Measurements from ENCODE around the gene SHB. TPM values are rescaled to one million over a fixed set of nuclear protein-coding genes. Genes with fewer than 3 reads are reported as not detected.

The SHB gene
- total and polyA plus RNA-seq, 2 donors (not counting 3 experiments of a cell fraction or from before 2014, with no cell fraction given) = 13.4 to 24.9 TPM

GRCh38 chr9:38027714-38028113, 41.3 kb downstream of the SHB start:
- H3K27ac ChIP-seq (ENCODE audit: insufficient read depth, low read depth, low read length) = peak overlapping the region; percentile 97
- no peak overlapping the region for H3K9ac ChIP-seq (replicated peaks; ENCODE audit: extremely low read depth, insufficient read depth, low read length)
- peaks cover 72% of the 10 kb centered on the region for H3K79me2 ChIP-seq (ENCODE audit: control insufficient read depth, insufficient read depth, low read length)
- H3K4me2 ChIP-seq (ENCODE audit: insufficient read depth, low read length) = no peak overlapping the region
- CTCF ChIA-PET = interaction anchor here (1.0 to 3.2 kb wide), 6 partner anchors 10 to 114 kb away, joined by 3 to 23 read pairs (median 10); partner anchors contain the start of gene SHB
- no peak overlapping the region for H3K4me3 ChIP-seq (replicated peaks in 1 of 3; ENCODE audit: insufficient read depth in 1 of 3, low read depth in 1 of 3, low read length in 3 of 3)
- peaks cover 0 to under 1% of the 10 kb centered on the region in 2 experiments for H3K36me3 ChIP-seq (ENCODE audit: control insufficient read depth in 2 of 2, extremely low read depth in 1 of 2, insufficient read depth in 2 of 2, low read length in 2 of 2)
- FAIRE-seq (no peak), DNase-seq (ENCODE audit: low read depth, low spot score) (no peak)
- no peaks in the 10 kb centered on the region for H3K9me1 ChIP-seq (replicated peaks; ENCODE audit: control insufficient read depth, extremely low read depth, insufficient read depth, low read length)
- POLR2A ChIA-PET = interaction anchor here (2.2 kb wide), 1 partner anchor 20 kb away, joined by 8 read pairs; no protein-coding TSS in a partner anchor
- no peak overlapping the region for H2AFZ ChIP-seq (ENCODE audit: low read depth, low read length)
- dilution Hi-C loops (cut with MboI; ENCODE audit: extremely low pct_ligation_motif_present, low sequenced_read_pairs) = no loop called here
- TF ChIP-seq MAX (IDR thresholded peaks at IDR 0.05; ENCODE audit: insufficient read depth, insufficient read length) (no peak), MYC (IDR thresholded peaks at IDR 0.05; ENCODE audit: low read depth, low read length) (no peak), GATA2 (IDR thresholded peaks at IDR 0.05; ENCODE audit: insufficient read depth, insufficient read length, low read depth, low read length) (no peak), JUN (IDR thresholded peaks at IDR 0.05; ENCODE audit: borderline replicate concordance, insufficient read depth, insufficient read length, low read depth) (no peak), FOS (IDR thresholded peaks at IDR 0.05; ENCODE audit: borderline replicate concordance, insufficient read depth, low read length) (no peak), EZH2 (IDR thresholded peaks at IDR 0.05; ENCODE audit: borderline replicate concordance, low read depth, low read length, severe bottlenecking) (no peak)
- H3K27me3 ChIP-seq (ENCODE audit: control insufficient read depth in 2 of 2, insufficient read depth in 2 of 2, low read length in 2 of 2) = no peaks in the 10 kb centered on the region
- no peaks in the 10 kb centered on the region for H3K9me3 ChIP-seq (replicated peaks; ENCODE audit: control insufficient read depth, insufficient read depth, low read length)
- no peaks in the 10 kb centered on the region for H4K20me1 ChIP-seq (replicated peaks; ENCODE audit: control insufficient read depth, extremely low read depth, insufficient read depth, low read length)
- intact Hi-C loops (cut with micrococcal nuclease) = no loop called here
- H3K4me1 ChIP-seq (ENCODE audit: control insufficient read depth, extremely low read depth, insufficient read depth, low read length) = peaks cover 44% of the 10 kb centered on the region
- no TSS peak for BruUV-seq (replicated peaks)

All from endothelial cell of umbilical vein (primary cell).